NCI-H128 (cell line): ENCODE measurements around the gene CSGALNACT2.

Source experiments
- DNase-seq: peaks from one replicate; lab custom pipeline; 2025; ENCODE audit not compliant: unreplicated experiment; lab: John Stamatoyannopoulos, UW

Gene CSGALNACT2

DNA sequence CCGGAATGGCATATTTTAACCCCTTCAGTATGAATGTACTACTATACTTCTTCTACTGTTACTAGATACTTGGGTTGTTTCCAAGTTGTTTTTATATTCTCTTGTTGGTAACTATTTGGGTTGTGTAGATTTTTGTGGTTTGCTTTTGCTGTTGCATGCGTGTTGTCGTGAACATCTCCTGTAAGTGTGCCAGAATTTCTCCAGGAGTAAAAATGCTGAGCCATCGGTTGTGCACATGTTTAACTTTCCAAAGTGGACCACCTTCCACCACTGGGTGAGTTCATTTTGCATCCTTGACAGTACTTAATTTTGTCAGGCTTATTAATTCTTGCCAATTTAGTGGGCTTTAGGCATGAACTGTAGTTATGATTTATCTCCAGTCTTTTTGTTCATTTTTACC, 47.9 kb downstream of the CSGALNACT2 start:
- DNase-seq: no peak

DNA sequence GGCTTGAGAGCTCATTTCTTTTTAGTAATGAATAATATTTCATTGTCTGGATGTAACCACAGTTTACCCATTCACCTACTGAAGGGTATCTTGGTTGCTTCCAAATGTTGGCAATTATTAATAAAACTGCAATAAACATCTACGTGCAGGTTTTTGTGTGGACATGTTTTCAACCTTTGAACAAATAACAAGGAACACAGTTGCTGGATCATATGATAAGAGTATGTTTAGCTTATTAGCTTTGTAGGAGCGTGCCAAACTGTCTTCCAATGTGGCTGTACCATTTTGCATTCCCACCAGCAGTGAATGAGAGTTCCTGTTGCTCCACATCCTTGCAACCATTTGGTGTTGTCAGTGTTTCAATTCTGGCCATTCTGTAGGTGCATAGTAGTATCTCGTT, 49.0 kb downstream of the CSGALNACT2 start:
- no peak for DNase-seq

DNA sequence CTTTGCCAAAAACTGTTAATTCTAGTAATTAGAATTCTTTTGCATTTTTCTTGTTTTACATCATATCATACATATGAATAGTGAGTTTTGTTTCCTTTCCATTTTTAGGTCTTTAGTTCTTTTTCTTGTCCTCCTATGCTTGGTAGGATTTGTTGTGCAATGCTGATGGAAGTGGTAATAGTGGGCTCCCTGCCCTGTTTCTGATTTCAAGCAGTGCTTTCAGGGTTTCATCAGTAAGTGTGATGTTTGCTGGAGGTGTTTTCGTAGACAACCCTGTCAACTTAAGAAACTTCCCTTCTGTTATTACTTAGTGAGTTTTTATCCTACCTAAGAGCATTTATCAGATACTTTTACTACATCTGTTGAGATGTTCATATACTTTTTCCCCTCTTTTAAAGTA, 50.5 kb downstream of the CSGALNACT2 start:
- DNase-seq: no peak

DNA sequence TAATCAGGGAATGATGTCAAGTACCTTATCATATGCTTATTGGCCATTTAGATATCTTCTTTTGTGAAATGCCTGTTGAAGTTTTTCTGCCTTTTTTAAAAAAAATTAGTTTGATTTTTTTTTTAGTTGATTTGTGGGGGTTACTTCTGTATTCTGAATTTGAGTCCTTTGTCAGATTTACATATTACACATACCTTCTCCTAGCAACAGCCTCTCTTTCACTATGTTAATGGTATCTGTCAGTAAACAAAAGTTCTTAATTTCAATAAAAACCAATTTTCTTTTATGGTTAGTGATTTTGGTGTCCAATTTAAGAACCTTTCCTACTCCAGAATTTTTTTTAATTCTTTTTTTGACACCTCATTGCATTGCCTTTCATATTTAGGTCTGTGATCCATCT, 52.0 kb downstream of the CSGALNACT2 start:
- no peak for DNase-seq

DNA sequence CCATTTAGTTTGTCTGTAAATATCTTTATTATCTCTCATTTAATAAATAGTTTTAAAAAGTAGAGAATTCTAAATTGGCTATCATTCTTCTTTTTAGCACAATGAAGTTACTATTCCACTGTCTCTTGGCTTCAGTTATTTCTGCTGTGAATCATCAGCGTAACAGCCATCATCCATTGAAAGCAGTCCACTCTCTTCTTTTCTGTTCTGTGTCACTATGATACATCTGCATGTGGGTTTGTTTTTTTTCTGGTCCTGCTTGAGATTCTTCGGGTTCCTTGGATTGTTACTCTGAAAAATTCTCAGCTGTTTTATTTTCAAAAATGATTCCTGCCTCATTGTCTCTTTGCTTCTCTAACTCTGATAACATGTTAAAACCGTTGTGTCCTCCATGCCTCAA, 52.5 kb downstream of the CSGALNACT2 start:
- no peak for DNase-seq

DNA sequence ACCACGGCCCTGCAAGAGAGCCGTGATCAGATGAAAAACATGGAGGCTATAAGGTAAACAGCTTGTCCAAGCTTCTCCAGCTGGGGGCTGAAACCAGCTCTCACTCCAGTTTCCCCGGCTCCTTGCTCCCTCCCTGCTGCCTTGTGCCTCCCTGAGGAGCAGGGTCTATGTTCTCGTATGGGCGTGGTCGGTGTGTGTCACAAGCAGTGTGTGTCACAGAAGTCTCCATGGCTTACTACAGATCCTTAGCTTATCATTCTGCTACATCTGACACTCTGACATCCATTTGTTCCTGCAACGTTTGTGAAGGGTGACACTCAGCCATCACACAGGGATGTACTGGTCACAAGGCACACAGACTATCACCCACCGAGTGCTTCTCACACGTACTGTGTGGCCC, 54.6 kb downstream of the CSGALNACT2 start:
- DNase-seq: no peak

DNA sequence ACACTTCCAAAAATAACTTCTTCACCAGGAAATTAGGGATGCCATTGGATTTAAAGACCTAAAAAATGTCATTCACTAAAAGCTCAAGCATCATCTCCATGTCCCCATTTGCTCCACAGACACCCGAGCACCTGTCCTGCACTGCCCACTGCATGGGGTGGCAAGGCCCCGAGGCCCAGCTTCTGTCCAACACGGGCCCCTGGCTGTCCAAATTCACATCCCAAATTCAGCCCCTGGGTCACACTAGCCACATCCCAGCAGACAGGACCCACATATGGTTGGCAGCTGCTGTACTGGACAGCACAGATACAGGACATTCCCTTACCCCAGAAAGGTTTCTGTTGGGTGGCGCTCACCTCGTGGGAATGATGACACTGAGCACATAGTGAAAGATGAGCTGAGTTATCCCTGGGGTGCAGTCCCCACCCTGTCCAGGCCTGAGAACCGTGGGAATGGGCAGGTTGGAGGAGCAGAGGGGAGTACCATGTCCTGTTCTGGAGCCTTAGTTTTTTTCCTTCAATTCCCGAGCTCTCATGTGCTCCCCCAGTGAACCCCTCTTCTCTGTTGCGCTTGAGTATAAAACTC, 55.3 kb downstream of the CSGALNACT2 start:
- DNase-seq: no peak

DNA sequence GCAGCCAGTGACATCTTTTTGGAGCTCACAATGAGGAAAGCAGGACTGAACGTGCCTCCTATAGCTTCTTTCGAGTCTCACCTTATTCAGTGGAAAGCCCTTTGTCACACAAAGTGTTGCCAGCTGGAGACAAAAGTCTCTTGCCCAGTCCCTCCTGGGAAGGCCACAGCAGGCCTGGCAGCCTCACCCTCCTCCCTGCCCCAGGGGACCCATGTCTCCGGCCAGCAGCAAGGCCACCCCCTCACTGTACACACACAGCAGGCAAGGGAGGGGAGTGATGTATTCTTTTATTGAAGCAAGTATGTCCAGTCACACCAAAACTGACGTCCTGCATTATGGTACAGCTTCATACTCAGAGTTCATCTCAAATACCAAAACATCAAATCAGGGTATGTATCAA, 56.0 kb downstream of the CSGALNACT2 start:
- DNase-seq: no peak

DNA sequence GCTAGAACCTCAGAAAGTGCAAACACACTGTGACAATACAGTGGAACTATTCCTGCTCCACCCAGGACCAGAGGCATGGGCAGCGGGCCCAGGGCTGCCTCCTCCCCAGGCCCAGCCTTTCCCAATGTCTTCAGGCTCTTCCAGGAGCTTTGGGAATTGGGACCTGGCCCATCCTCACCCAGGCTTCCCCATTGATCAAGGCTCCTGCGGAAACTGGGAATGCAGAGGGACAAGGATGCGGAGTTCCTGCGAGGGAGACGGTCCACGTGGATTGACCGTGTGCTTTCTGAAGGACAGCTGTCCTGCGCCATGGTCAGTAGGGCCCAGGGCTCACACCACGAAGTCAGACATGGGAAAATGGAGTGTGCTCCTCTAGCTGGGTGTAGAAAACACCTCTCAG, 56.6 kb downstream of the CSGALNACT2 start:
- no peak for DNase-seq

DNA sequence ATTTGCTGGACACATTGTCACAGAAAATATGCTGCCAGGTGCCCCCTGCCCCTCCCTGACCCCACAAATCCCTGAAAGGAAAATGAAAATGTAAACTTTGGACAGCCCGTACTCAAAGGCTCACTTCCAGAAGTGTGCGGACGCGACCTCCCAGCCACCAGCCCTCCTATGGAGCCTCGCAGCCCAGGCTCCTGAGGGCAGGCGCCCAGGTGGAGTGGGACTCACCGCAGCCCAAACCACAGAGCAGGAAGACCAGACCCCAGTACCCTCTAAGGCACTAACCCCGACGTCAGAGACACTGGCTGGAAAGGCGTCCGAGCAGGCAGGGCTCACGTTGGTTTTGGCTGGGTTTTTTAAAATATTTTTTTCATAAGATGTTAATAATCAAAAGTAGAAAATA, 57.3 kb downstream of the CSGALNACT2 start:
- no peak for DNase-seq

DNA sequence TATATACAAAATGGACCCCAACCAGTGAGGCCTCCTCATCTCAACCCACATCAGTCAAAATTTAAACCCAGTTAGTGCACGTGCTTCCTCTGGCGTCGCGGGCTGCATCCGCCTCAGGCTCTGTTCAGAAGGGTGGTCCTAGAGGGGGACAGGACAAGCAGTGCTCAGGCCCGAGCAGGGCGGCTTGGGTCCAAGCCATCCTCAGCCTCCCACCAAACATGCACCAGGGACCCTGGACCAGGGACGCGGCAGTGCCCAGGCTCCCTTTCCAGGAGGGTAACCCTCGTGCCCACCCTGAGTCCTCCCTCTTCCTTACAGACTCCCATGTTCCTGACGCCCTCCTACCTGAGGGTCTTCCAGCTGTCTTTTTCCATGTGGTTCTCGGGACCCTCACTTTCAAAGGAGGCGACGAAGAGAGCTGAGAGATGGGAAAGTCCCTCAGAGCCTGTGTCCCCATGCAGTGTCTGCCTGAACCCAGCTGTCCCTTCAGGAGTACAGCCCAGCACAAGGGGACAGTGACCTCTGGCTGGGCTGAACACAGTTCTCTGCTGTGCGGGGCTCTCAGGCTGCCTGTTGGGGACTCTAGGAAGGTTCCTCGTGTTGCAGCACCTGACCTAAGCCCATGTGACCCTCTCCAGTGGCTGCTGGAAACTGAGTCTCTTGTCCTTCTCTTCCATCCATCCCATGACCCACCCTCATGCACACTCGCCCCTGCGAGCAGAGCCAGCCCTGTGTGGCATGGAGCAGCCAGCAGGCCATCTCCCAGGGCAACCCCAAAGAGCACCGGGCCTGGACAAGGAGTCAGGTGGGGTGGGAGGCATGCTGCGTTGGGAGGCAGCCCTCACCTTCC, 58.1 kb downstream of the CSGALNACT2 start:
- DNase-seq: no peak

DNA sequence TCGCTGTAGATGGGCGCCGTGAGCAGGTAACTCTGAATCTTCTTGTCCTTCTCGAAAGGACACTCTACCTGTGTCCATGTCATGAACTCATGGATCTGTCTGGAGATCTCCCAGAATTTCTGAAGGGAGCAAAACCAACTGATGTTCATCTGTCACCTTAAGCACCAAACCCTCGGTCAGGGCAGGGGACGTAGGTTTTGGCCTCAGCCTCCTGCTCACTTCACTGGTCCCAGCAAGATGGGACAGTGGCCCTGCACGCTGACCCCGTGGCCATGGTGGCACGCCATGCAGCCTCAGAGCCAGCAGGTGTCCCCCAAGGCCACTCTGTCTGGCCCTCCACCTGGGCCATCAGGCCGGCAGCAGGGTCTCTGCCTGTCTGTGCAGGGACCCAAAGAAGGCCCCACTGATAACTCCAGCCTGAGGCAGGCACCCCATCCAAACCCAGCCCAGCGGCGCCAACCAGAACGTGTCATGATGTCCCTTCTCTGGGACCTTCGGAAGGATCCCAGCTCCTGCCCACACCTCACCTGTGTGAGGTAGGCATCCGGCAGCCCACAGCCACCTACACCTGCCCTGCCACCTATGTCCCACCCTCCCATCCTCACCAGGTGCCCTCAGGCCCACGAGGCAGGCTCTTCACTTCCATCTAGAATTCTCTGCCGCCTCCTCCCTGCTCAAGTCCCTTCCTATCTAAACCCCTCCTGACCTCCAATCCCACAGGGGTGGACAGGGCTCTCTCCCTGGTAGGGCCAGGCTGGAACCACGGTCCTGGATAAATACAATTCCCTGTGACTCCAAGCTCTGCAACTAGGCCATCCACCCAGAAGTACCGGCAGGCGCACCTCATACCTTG, 59.0 kb downstream of the CSGALNACT2 start:
- no peak for DNase-seq

DNA sequence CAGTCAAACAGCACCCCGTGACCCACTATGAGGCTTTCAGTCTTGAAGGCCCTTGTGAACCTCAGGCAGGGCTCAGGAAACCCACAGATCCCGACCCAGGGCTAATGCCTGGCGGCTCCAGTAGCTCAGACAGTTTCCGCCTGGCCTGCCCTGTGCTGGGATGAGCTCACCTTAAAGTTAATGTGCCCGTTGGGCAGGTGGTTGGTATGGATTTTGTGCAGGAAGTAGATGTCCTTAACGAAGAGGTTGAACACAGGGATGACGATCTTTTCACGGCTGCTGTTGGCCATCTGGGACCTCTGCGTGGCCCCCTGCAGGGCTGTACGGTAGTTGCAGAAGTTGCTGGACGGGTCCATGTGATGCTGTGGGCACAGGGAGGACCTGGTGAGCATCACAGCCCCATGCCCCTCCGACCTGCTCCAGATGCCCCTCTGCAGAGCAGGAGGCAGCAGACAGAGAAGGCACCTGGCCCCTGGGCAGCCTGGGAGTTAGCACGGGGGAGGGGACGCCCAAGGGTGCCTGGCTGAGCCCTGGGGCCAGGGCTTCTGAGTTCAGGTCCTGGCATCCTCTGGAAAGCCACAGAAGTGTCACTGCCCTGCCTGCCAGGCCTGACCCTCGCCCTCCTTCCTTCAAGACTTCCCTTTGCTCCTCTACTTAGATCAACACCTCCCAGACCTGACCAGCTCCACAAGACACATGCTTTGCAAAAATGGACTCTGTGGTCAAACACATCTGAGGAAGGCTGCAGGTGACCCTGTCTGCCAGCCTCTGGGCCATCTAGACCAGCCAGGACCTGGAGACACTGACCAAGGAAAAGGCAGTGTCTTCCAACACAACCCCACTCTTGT, 59.8 kb downstream of the CSGALNACT2 start:
- no peak for DNase-seq

DNA sequence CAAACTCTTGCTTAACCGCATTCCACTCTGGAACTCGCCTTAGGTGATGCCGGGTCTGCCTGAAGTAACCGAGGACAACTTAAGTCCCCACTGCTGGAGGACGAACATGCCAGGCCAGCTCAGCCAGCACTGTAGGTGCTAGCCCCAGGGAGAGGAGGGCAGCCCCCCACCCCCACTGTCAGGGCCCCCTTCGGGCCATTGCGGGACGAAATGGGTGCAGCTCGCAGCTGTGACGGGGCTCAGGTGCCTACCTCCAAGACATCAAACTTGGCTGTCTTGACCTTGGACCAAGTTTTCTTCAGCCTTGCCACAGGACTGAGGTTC, 60.4 kb downstream of the CSGALNACT2 start:
- no peak for DNase-seq

DNA sequence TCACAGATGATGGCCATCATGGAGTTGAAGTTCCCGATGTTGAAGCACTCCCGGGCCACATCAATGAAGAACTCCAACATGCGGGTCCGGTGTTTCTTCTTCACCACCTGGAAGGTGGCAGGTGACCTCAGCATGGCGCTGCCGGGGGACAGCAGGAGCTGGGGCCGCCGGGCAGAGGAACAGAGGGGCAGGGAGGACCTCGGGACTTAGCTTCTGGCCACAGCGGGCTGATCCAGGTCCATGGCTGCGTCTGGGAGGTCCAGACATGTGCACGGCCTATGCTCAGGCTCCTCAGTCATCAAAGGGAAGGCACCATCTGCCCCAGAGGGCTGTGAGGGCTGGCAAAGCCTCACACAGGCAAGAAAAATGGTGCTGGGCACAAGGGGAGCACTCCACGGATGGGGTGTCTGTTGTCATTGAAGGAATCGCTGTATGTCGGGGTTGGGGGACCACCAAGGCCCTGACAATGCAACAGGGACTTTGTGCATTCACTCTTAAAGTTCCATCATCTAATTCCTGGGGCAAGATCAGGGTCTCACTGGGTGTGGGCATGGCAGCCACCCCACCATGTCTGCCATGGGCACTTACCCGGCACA, 60.9 kb downstream of the CSGALNACT2 start:
- DNase-seq: no peak

DNA sequence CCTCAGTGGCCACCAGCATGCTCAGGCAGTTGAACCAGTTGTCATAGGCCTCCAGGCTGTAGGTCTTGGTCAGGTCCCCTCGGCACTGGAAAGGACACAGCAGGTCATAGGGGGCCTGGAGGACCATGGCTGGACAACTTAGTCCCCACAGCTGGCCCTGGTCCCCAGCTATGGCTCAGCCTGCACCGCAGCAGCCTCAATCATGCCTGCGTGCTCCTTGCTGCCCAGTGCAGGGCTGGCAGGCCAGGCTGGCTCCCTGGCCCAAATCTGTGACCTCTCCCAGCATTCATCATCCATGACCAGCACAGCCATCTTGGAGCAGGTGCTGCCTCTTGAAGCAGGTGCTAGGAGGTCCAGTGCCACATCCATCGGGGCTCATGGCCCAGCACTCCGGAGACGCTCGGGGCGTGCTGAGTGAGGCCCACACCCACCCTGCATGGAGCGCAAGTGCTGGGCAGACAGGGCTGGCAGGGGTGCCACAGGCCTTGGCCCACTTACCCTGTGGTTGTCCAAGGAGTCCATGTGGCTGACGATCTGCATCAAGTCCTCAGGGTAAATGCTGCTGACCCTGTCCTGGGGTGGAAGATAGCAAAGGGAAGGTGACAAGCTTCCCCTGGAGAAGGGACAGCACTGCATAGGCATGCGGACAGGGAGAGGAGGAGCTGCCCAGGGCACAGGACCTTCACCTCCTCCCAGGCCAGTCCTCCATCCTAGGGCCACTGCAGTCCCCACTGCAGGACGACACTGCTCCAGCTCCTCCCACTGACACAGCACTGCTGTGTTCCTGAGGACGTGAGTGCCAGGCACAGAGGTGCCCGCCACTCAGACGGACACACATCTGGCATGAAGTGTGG, 61.7 kb downstream of the CSGALNACT2 start:
- no peak for DNase-seq

DNA sequence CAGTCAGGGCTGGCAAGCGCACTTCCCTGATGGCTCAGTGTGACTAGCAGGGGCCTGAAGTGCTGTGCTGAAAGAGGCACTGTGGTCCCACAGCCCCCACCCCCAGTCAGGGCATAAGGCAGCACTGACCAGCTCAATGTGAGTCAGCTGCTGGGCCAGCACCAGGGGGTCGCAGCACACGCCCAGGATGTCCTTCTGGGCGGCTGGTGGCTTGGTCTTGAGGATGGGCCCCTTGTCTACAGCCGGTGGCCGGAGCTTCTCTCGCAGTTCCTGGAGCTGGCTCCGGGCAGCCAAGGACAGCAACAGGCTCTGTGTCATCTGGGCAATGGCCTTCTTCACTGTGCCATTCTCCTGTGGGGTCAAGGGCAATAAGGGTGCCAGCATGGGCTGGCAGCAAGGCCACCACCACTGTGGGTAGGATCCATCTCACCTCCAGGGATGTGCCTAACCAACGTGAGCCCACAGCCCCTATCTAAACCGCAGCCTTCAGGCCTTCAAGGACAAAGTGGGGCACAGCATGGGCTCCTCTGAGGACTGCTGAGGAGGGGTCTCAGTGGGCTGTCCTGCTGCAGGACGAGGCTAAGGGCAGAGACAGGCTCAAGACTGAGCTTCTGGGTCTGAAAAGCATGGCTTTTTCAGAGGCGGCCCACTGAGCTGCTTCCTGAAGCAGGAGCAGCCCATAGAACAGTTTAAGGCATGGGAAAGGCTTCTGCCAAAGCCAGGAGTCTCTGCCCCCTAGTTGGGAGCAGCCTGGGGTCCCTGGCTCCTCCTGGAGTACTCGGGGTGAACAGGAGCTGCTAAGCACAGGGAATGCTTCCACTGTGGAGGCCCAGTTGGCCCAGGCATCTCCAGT, 62.5 kb downstream of the CSGALNACT2 start:
- no peak for DNase-seq

DNA sequence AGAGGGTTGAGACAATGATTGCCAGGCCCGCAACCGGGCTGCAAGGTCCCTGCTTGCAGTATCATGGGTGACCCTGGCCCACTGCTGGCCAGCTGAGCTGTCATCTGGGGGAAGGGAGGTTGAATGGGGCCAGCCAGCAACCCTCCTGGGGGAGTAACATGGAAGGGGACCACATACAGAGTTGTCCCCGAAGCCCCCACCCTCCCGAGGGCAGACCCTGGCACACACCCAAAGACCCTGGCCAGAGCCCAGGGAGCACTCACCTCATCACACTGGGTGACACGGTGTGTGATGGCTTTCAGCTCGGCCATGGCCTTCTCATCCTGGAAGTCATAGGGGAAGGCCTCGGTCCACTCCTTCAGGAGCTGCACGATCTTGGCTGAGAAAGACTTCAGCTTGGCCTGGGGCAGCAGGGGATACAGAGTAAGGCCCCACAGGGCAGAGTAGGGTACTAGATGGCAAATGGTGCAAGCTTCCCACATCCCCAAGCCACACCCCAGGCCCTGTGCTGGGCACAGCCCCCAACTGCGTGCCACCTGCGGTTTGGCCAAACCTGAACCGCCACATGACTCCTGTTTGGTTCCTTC, 63.4 kb downstream of the CSGALNACT2 start:
- DNase-seq: no peak
